H1 (cell line): ENCODE results near the gene RNF214. TPM values are rescaled to one million over a fixed set of nuclear protein-coding genes. Genes with fewer than 3 reads are reported as not detected.

Experiments
- BACH1 ChIP-seq: IDR thresholded peaks from 2 replicates; pipeline ENCODE4 v1.6.1; 2012; ENCODE audit warnings: low read length, improper control_type of control experiment
- KDM5A ChIP-seq: fragments of 200-600 bp; IDR thresholded peaks from 2 replicates; pipeline ENCODE4 v1.7.1; 2012; ENCODE audit warnings: mild to moderate bottlenecking, low read length, inconsistent platforms, mixed read lengths
- NRF1 ChIP-seq: IDR thresholded peaks from 2 replicates; pipeline ENCODE4 v1.6.1; 2011; ENCODE audit warnings: mild to moderate bottlenecking, low read depth, low read length, improper control_type of control experiment
- SAP30 ChIP-seq: fragments of 300-600 bp; sonication (generic); IDR thresholded peaks from 2 replicates; pipeline ENCODE4 v1.7.1; 2012; ENCODE audit warnings: low read length, moderate library complexity, mild to moderate bottlenecking, inconsistent platforms; ENCODE audit not compliant: insufficient read depth, insufficient replicate concordance
- polyA plus RNA-seq, 7 experiments: library from polyadenylated mRNA; depleted of rRNA in 3 of 7; stranded (reverse) in 5 of 7; unstranded in 2 of 7; fragments of >200 nt in 5 of 7; fragments of 200-250 nt in 2 of 7; gene quantifications; 1 replicate in 5 of 7; 2 replicates in 1 of 7; 4 replicates in 1 of 7; pipeline versions ENCODE4 v1.2.1 to v1.2.3, GENCODE V29; 2011 to 2013; ENCODE audit warnings: missing spikeins in 2 of 7, mixed read lengths in 2 of 7
- total RNA-seq: library from RNA; stranded (reverse); fragmentation: NEBNext Ultra II Directional; extraction: Animal tissue kit (Norgen Biotek cat#: 25700); gene quantifications from 2 replicates; pipeline ENCODE4 v1.2.1, GENCODE V29; 2021

The RNF214 gene
- total and polyA plus RNA-seq, 2 of the 8 experiments (the other 6 are each of a cell fraction or from before 2014, with no cell fraction given): 34.9 to 35.6 TPM

- TF ChIP-seq NRF1 (no peak), BACH1 (no peak), KDM5A (no peak), SAP30 (no peak)
- TF ChIP-seq, all 59 proteins: peak for 0
Measured at GRCh38 chr11:117284053-117284452, 51.6 kb downstream of the RNF214 start (continued).
